Cardiac fibroblast (primary cell): Measurements from ENCODE around the gene EEFSEC.
A peak's percentile ranks its signal among the peaks of the same experiment; 100 is the strongest.

ENCODE experiments used
- DNase-seq, 2 donors: peaks; one replicate each; pipeline versions ENCODE4 v3.0.0 to v3.0.0-alpha.2; 2010; ENCODE audit warnings: low read depth in 2 of 2
- H3K4me3 ChIP-seq, 2 donors: replicated peaks in 1 of 2; 1 replicate in 1 of 2; 2 replicates in 1 of 2; pipeline ENCODE4 v1.5.1; 2011; ENCODE audit warnings: low read depth in 2 of 2, low read length in 2 of 2, mild to moderate bottlenecking in 2 of 2, moderate library complexity in 1 of 2
- CTCF ChIP-seq: IDR thresholded peaks from one replicate; pipeline ENCODE4 v1.5.1; 2011; ENCODE audit warnings: low read depth, mild to moderate bottlenecking, low read length, inconsistent platforms

The EEFSEC gene

DNA sequence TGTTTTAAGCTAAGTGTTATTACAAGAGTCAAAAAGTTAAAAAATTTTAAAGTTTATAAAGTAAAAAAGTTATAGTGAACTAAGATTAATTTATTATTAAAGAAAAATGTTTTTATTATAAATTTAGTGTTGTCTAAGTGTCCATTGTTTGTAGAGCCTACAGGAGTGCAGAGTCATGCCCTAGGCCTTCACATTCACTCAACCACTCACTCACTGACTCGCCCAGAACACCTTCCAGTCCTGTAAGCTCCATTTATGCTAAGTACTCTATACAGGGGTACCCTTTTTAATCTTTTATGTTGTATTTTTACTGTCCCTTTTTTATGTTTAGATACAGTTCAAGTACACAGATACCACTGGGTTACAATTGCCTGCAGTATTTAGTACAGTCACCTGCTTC, 37.2 kb downstream of the EEFSEC start:
- no peak overlapping the region for H3K4me3 ChIP-seq
- TF ChIP-seq CTCF: no peak
- DNase-seq: peak in 1 of 2 donors; percentile 36

- TF ChIP-seq CTCF: no peak
- DNase-seq: no peak
- H3K4me3 ChIP-seq: no peak overlapping the region
Measured at GRCh38 chr3:128192131-128192530, 38.9 kb downstream of the EEFSEC start.

GRCh38 chr3:128193168-128193567, 39.9 kb downstream of the EEFSEC start:
- TF ChIP-seq CTCF: no peak
- H3K4me3 ChIP-seq: no peak overlapping the region
- DNase-seq: no peak

- TF ChIP-seq CTCF: no peak
- no peak for DNase-seq
- H3K4me3 ChIP-seq: no peak overlapping the region
Measured at GRCh38 chr3:128194843-128195242, 41.6 kb downstream of the EEFSEC start.

GRCh38 chr3:128195369-128195768, 42.1 kb downstream of the EEFSEC start:
- no peak for TF ChIP-seq CTCF
- no peak for DNase-seq
- no peak overlapping the region for H3K4me3 ChIP-seq

GRCh38 chr3:128195802-128196201, 42.5 kb downstream of the EEFSEC start:
- TF ChIP-seq CTCF: no peak
- no peak overlapping the region for H3K4me3 ChIP-seq
- DNase-seq: no peak

GRCh38 chr3:128196647-128197046, 43.4 kb downstream of the EEFSEC start:
- TF ChIP-seq CTCF: no peak
- no peak overlapping the region for H3K4me3 ChIP-seq
- no peak for DNase-seq
